NCI-H2107 treated with DMSO at 0.1 percent for 48 hours (cell line): ENCODE measurements around the gene PPP4R4.

Experiments used
- DNase-seq: peaks from one replicate; lab custom pipeline; 2025; ENCODE audit not compliant: unreplicated experiment; lab: John Stamatoyannopoulos, UW

PPP4R4 gene

GRCh38 chr14:94306047-94306978 lies 132.2 kb downstream of the PPP4R4 start:
- no peak for DNase-seq

- DNase-seq = no peak
These were observed 133.4 kb downstream of the PPP4R4 start for GRCh38 chr14:94307410-94307992.

GRCh38 chr14:94309721-94310120 lies 135.6 kb downstream of the PPP4R4 start:
- DNase-seq = no peak

- DNase-seq = no peak
These were observed 136.1 kb downstream of the PPP4R4 start for GRCh38 chr14:94310248-94310647.

- DNase-seq = no peak
These were observed 138.5 kb downstream of the PPP4R4 start for GRCh38 chr14:94312481-94313246.

GRCh38 chr14:94313991-94314655 lies 140.0 kb downstream of the PPP4R4 start:
- DNase-seq = no peak

GRCh38 chr14:94314890-94315289 lies 140.8 kb downstream of the PPP4R4 start:
- no peak for DNase-seq

GRCh38 chr14:94316692-94317091 lies 142.6 kb downstream of the PPP4R4 start:
- DNase-seq = no peak

GRCh38 chr14:94317259-94317658 lies 143.1 kb downstream of the PPP4R4 start:
- DNase-seq = no peak

GRCh38 chr14:94320243-94320642 lies 146.1 kb downstream of the PPP4R4 start:
- DNase-seq = no peak

GRCh38 chr14:94321421-94322271 lies 147.5 kb downstream of the PPP4R4 start:
- no peak for DNase-seq

- DNase-seq = no peak
These were observed 148.8 kb downstream of the PPP4R4 start, which contains the start of gene SERPINA6 for GRCh38 chr14:94322648-94323570. SERPINA6 (minus strand) TSS chr14:94323336; CDS start chr14:94314648, 8,688 bp downstream.

- DNase-seq = no peak
These were observed 154.1 kb downstream of the PPP4R4 start for GRCh38 chr14:94328196-94328595.
